ENCODE results near the gene ATE1.

DNA sequence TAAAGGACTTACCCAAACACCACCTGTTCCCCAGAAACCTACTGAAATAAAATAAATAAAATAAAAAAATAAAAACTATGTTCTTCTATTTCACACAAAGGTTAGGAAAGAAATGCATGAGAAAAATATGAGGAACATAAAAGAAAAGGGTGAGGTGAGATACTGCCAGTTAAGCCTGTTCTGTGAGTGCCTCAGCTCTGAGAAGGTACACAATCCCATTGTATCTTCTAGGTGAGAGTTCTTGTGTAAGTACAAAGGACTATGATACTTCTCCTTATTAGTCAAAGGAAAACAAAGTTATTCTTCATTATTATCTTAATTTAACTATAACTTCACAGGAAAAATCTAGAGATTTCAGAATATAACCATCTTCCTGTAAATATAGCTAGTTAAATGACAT is 86.0 kb downstream of the ATE1 start:
- no peak for TF ChIP-seq POLR2A (IDR thresholded peaks at IDR 0.05)
- TF ChIP-seq, protein P1, sequence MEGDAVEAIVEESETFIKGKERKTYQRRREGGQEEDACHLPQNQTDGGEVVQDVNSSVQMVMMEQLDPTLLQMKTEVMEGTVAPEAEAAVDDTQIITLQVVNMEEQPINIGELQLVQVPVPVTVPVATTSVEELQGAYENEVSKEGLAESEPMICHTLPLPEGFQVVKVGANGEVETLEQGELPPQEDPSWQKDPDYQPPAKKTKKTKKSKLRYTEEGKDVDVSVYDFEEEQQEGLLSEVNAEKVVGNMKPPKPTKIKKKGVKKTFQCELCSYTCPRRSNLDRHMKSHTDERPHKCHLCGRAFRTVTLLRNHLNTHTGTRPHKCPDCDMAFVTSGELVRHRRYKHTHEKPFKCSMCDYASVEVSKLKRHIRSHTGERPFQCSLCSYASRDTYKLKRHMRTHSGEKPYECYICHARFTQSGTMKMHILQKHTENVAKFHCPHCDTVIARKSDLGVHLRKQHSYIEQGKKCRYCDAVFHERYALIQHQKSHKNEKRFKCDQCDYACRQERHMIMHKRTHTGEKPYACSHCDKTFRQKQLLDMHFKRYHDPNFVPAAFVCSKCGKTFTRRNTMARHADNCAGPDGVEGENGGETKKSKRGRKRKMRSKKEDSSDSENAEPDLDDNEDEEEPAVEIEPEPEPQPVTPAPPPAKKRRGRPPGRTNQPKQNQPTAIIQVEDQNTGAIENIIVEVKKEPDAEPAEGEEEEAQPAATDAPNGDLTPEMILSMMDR (IDR thresholded peaks at IDR 0.05): no peak

Measured in vagina (tissue), 2 donors.